H1 (cell line): Measurements from ENCODE around the gene CDH19. TPM values are rescaled to one million over a fixed set of nuclear protein-coding genes. Genes with fewer than 3 reads are reported as not detected.

ENCODE experiments used
- CTCF ChIA-PET: fragments of 300-600 bp; sonication (Branson Sonifier 250); formaldehyde crosslinking; loops from one replicate; lab custom pipeline; 2021; ENCODE audit not compliant: partially characterized antibody; lab: Charles Lee
- POLR2A ChIA-PET: fragments of 300-600 bp; sonication (Branson Sonifier 250); formaldehyde crosslinking; loops from one replicate; lab custom pipeline; 2021; ENCODE audit warnings: inconsistent platforms; ENCODE audit not compliant: partially characterized antibody; lab: Charles Lee
- DNase-seq, 2 experiments: peaks; one replicate each; pipeline versions ENCODE4 v3.0.0 to v3.0.0-alpha.2; 2010 to 2022; ENCODE audit warnings: low spot score in 2 of 2, low read depth in 1 of 2, mixed read lengths in 1 of 2
- FAIRE-seq: peaks from 2 replicates; lab custom pipeline; 2011; peaks lifted over from hg19 to GRCh38; lab: Jason Lieb, UNC
- H2AFZ ChIP-seq: 2 replicates; pipeline ENCODE4 v1.8.1; 2012; ENCODE audit warnings: low read length, inconsistent platforms
- H2AK5ac ChIP-seq: 2 replicates; pipeline ENCODE4 v1.6.1; 2013; ENCODE audit warnings: low read depth, low read length
- H2BK120ac ChIP-seq: replicated peaks from 2 replicates; pipeline ENCODE3; 2013; ENCODE audit warnings: low read depth, low read length, inconsistent platforms
- H2BK12ac ChIP-seq: 2 replicates; pipeline ENCODE4 v1.6.1; 2013; ENCODE audit warnings: low read depth, low read length
- H2BK15ac ChIP-seq: 2 replicates; pipeline ENCODE4 v1.6.1; 2013; ENCODE audit warnings: low read length
- H2BK20ac ChIP-seq: 2 replicates; pipeline ENCODE4 v1.6.1; 2013; ENCODE audit warnings: low read length
- H2BK5ac ChIP-seq: 2 replicates; pipeline ENCODE4 v1.6.1; 2013; ENCODE audit warnings: low read depth, low read length
- H3K14ac ChIP-seq: 2 replicates; pipeline ENCODE4 v1.6.1; 2013; ENCODE audit warnings: inconsistent platforms; ENCODE audit not compliant: insufficient read length
- H3K18ac ChIP-seq: 2 replicates; pipeline ENCODE4 v1.6.1; 2013; ENCODE audit warnings: low read length; ENCODE audit errors: extremely low read depth
- H3K23ac ChIP-seq: 2 replicates; pipeline ENCODE4 v1.6.1; 2013; ENCODE audit warnings: inconsistent platforms; ENCODE audit not compliant: insufficient read length
- H3K23me2 ChIP-seq: 2 replicates; pipeline ENCODE4 v1.6.1; 2013; ENCODE audit warnings: low read depth, low read length
- H3K27ac ChIP-seq: 2 replicates; pipeline ENCODE4 v1.6.1; 2011; ENCODE audit warnings: low read depth, low read length, inconsistent platforms
- H3K27me3 ChIP-seq, 4 experiments: replicated peaks in 1 of 4; 1 replicate in 1 of 4; 2 replicates in 3 of 4; pipeline versions ENCODE4 v1.6.1 to v1.8.1; 2011 to 2013; ENCODE audit warnings: low read length in 3 of 4, mild to moderate bottlenecking in 3 of 4, inconsistent platforms in 2 of 4, mixed read lengths in 2 of 4, moderate library complexity in 1 of 4; ENCODE audit not compliant: control insufficient read depth in 3 of 4, insufficient read depth in 3 of 4; ENCODE audit errors: extremely low read depth in 1 of 4
- H3K36me3 ChIP-seq, 4 experiments: 2 replicates each; pipeline versions ENCODE4 v1.6.1 to v1.8.1; 2011 to 2013; ENCODE audit warnings: mild to moderate bottlenecking in 4 of 4, low read length in 3 of 4, moderate library complexity in 2 of 4, control low read depth in 1 of 4, inconsistent platforms in 1 of 4; ENCODE audit not compliant: insufficient read depth in 4 of 4, control insufficient read depth in 2 of 4
- H3K4ac ChIP-seq: replicated peaks from 2 replicates; pipeline ENCODE3; 2013; ENCODE audit warnings: low read length, low read depth, mixed read lengths, inconsistent platforms; ENCODE audit not compliant: insufficient read length
- H3K4me1 ChIP-seq, 4 experiments: replicated peaks in 1 of 4; 1 replicate in 1 of 4; 2 replicates in 3 of 4; pipeline versions ENCODE4 v1.6.1 to v1.8.1; 2011 to 2013; ENCODE audit warnings: low read length in 3 of 4, inconsistent platforms in 2 of 4, mixed read lengths in 1 of 4; ENCODE audit not compliant: insufficient read depth in 4 of 4, control insufficient read depth in 3 of 4
- H3K4me2 ChIP-seq, 2 experiments: 2 replicates each; pipeline versions ENCODE4 v1.6.1 to v1.8.1; 2011 to 2013; ENCODE audit warnings: low read depth in 2 of 2, low read length in 2 of 2, control low read depth in 1 of 2, inconsistent platforms in 1 of 2, mild to moderate bottlenecking in 1 of 2; ENCODE audit not compliant: insufficient read depth in 1 of 2
- H3K4me3 ChIP-seq, 4 experiments: fragments of 200-600, 300-600 bp in 1 of 4; sonication (generic), shearing (Covaris generic), sonication (Bioruptor Twin) in 1 of 4; 2 replicates each; pipeline versions ENCODE4 v1.5.1 to v1.8.1; 2011 to 2016; ENCODE audit warnings: low read length in 4 of 4, low read depth in 3 of 4, control low read depth in 2 of 4, inconsistent platforms in 2 of 4, mild to moderate bottlenecking in 2 of 4, mixed read lengths in 1 of 4, moderate library complexity in 1 of 4; ENCODE audit not compliant: insufficient read depth in 2 of 4; ENCODE audit errors: extremely low read depth in 1 of 4
- H3K56ac ChIP-seq: replicated peaks from 2 replicates; pipeline ENCODE3; 2013; ENCODE audit warnings: low read depth, mild to moderate bottlenecking, mixed read lengths, low read length, inconsistent platforms; ENCODE audit not compliant: insufficient read length
- H3K79me1 ChIP-seq: 2 replicates; pipeline ENCODE4 v1.6.1; 2013; ENCODE audit warnings: low read depth, low read length, control low read depth
- H3K79me2 ChIP-seq, 2 experiments: 2 replicates each; pipeline versions ENCODE4 v1.6.1 to v1.8.1; 2012 to 2013; ENCODE audit warnings: low read length in 2 of 2, mild to moderate bottlenecking in 2 of 2, inconsistent platforms in 1 of 2; ENCODE audit not compliant: insufficient read depth in 2 of 2, control insufficient read depth in 1 of 2
- H3K9ac ChIP-seq, 4 experiments: replicated peaks in 1 of 4; 1 replicate in 1 of 4; 2 replicates in 3 of 4; pipeline versions ENCODE4 v1.6.1 to v1.8.1; 2011 to 2013; ENCODE audit warnings: low read depth in 3 of 4, low read length in 3 of 4, control low read depth in 2 of 4, mild to moderate bottlenecking in 2 of 4, moderate library complexity in 2 of 4, inconsistent platforms in 1 of 4; ENCODE audit errors: extremely low read depth in 1 of 4
- H3K9me3 ChIP-seq, 2 experiments: 2 replicates each; pipeline versions ENCODE4 v1.6.1 to v1.8.1; 2012 to 2013; ENCODE audit warnings: mild to moderate bottlenecking in 2 of 2, moderate library complexity in 2 of 2, control low read depth in 1 of 2, inconsistent platforms in 1 of 2, low read depth in 1 of 2, low read length in 1 of 2, mixed read lengths in 1 of 2; ENCODE audit not compliant: insufficient read depth in 2 of 2
- H4K20me1 ChIP-seq, 2 experiments: replicated peaks in 1 of 2; 2 replicates each; pipeline versions ENCODE3 to v1.8.1; 2011 to 2013; ENCODE audit warnings: inconsistent platforms in 2 of 2, low read length in 2 of 2, mild to moderate bottlenecking in 1 of 2; ENCODE audit not compliant: insufficient read depth in 2 of 2, control insufficient read depth in 1 of 2
- H4K5ac ChIP-seq: 2 replicates; pipeline ENCODE4 v1.6.1; 2013; ENCODE audit warnings: low read length, low read depth, mixed read lengths, inconsistent platforms; ENCODE audit not compliant: insufficient read length
- H4K8ac ChIP-seq: 2 replicates; pipeline ENCODE4 v1.8.0; 2013; ENCODE audit warnings: mild to moderate bottlenecking, moderate library complexity, low read length, inconsistent platforms; ENCODE audit not compliant: insufficient read depth; ENCODE audit errors: extremely low read depth
- H4K91ac ChIP-seq: replicated peaks from 2 replicates; pipeline ENCODE3; 2013; ENCODE audit warnings: low read length, mixed read lengths, inconsistent platforms; ENCODE audit not compliant: insufficient read length
- CHD1 ChIP-seq: IDR thresholded peaks from 2 replicates; pipeline ENCODE4 v1.6.1; 2012; ENCODE audit warnings: low read depth, low read length, improper control_type of control experiment
- WGBS, 2 experiments: shearing (Covaris generic) in 1 of 2; methylation state at CpG; one replicate each; pipeline versions ENCODE4 v1.1.6 to v1.1.7; 2013 to 2015; ENCODE audit warnings: low lambda C conversion rate in 2 of 2, mixed read lengths in 2 of 2, inconsistent platforms in 1 of 2, low coverage in 1 of 2, missing lambda C conversion rate in 1 of 2; ENCODE audit not compliant: insufficient replicate concordance in 2 of 2, insufficient coverage in 1 of 2, insufficient read length in 1 of 2; ENCODE audit errors: extremely low coverage in 1 of 2, missing lambda C conversion rate in 1 of 2; 5-methylcytosine and 5-hydroxymethylcytosine counted together
- polyA plus RNA-seq, 7 experiments: library from polyadenylated mRNA; depleted of rRNA in 3 of 7; stranded (reverse) in 5 of 7; unstranded in 2 of 7; fragments of >200 nt in 5 of 7; fragments of 200-250 nt in 2 of 7; gene quantifications; 1 replicate in 5 of 7; 2 replicates in 1 of 7; 4 replicates in 1 of 7; pipeline versions ENCODE4 v1.2.1 to v1.2.3, GENCODE V29; 2011 to 2013; ENCODE audit warnings: missing spikeins in 2 of 7, mixed read lengths in 2 of 7
- total RNA-seq: library from RNA; stranded (reverse); fragmentation: NEBNext Ultra II Directional; extraction: Animal tissue kit (Norgen Biotek cat#: 25700); gene quantifications from 2 replicates; pipeline ENCODE4 v1.2.1, GENCODE V29; 2021

Gene CDH19
- total and polyA plus RNA-seq, 2 of the 8 experiments (the other 6 are each of a cell fraction or from before 2014, with no cell fraction given) = not detected

- H3K79me2 ChIP-seq = no peaks in the 10 kb centered on the region
- H3K23me2 ChIP-seq = no peaks in the 10 kb centered on the region
- no peaks in the 10 kb centered on the region for H3K9me3 ChIP-seq
- no peaks in the 10 kb centered on the region for H3K27me3 ChIP-seq
- no peak overlapping the region for H3K4me3 ChIP-seq
- no peak overlapping the region for H2BK120ac ChIP-seq
- H2BK5ac ChIP-seq = no peak overlapping the region
- 96% methylated on average over 6 of the region's 6 CpGs; no CpG with 5 or more reads in 1 of the 2 experiments for WGBS, 2 experiments
- no peak overlapping the region for H3K4me2 ChIP-seq
- no peak for DNase-seq
- no peaks in the 10 kb centered on the region for H3K4me1 ChIP-seq
- no peaks in the 10 kb centered on the region for H3K36me3 ChIP-seq
- no peak overlapping the region for H2AFZ ChIP-seq
- no peaks in the 10 kb centered on the region for H4K20me1 ChIP-seq
- H3K18ac ChIP-seq = no peak overlapping the region
- CTCF ChIA-PET = interaction anchor here (0.6 to 2.5 kb wide), 2 partner anchors 9 to 578 kb away, joined by 3 to 18 read pairs; no protein-coding TSS in a partner anchor
- no peak overlapping the region for H3K4ac ChIP-seq
- no peak overlapping the region for H3K56ac ChIP-seq
- H3K27ac ChIP-seq = no peak overlapping the region
- POLR2A ChIA-PET = no interaction called here
- H3K14ac ChIP-seq = no peak overlapping the region
- no peak overlapping the region for H2AK5ac ChIP-seq
- FAIRE-seq = no peak
- no peak overlapping the region for H4K5ac ChIP-seq
- H3K79me1 ChIP-seq = no peaks in the 10 kb centered on the region
- no peak overlapping the region for H4K8ac ChIP-seq
- H3K23ac ChIP-seq = no peak overlapping the region
- H3K9ac ChIP-seq = no peak overlapping the region
- no peak overlapping the region for H2BK20ac ChIP-seq
- H2BK12ac ChIP-seq = no peak overlapping the region
- no peak overlapping the region for H4K91ac ChIP-seq
- H2BK15ac ChIP-seq = no peak overlapping the region
- no peak for TF ChIP-seq CHD1
These were observed 3.7 kb upstream of the CDH19 start for GRCh38 chr18:66607632-66608031.
